HG03342 (cell line): Measurements from ENCODE around the gene POM121C.
"Not testable (repeated sequence)": the region's sequence is repeated elsewhere in the genome, so short reads cannot be mapped to it uniquely, and the experiment has no call there.

Experiments
- ATAC-seq: cut with Tn5 transposase; IDR thresholded peaks from one replicate; pipeline ENCODE4 v1.9.1; 2021; ENCODE audit warnings: mild to moderate bottlenecking, moderate library complexity; ENCODE audit not compliant: unreplicated experiment

POM121C gene

DNA sequence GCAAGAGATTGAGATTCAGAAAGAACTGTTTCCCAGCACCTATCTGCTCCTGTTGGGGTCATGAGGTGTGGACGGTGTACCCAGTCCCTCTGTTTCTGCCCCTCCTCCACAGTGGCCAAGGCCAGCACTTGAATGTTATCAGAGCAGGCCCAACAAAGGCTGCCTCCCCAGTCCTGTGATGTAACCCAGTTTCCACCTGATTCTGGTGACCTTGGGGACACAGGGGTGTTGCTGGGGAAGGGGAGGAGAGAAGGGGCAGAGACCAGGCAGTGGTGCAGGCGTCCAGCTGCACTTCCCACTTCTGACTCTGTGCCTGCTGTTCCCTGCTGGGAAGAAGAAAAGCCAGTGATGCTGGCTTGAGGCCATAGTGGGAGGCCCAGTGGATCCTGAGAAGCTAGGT is 88.2 kb downstream of the POM121C start:
- ATAC-seq = not testable (repeated sequence)

DNA sequence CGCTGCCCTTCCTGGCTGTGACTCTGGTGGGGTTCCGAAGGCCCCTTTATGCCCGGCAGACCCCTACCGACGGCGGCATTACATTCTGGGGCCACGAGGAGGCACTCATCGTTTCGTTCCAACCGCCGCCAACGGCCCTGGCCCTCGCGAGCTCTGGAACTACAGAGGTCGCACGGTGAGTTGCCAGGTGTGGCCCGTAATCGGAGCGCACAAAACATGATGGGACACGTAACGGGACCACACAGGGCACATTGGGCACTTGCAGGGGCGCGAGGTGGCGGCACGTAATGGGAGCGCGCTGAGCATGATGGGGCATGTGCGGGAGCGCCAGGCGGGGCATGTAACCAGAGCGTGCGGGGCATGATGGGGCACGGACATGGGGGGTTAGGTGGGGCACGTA is 90.8 kb downstream of the POM121C start, which contains the start of gene TRIM73:
TSS of gene TRIM73 (plus strand) at position 301 of the 400 bp plus-strand sequence. CDS start 3,305 bp downstream, outside the sequence.
- ATAC-seq = not testable (repeated sequence)

DNA sequence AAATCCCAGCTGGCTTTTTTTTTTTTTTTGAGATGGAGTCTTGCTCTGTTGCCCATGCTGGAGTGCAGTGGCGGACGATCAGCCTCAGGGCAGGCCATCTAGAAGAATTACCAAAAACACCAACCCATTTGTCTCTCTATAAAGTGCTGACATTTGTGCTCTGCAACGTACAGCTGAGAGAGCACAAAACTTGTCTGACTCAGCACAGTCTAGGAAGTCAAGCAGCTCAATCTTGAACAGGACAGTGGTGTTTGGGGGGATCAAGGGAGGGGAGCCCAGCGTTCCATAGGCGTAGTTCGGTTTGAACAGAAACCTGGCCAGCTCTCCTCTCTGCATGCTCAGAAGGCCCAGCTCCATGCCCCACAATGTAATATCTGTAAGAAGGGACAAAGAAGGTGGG is 92.9 kb downstream of the POM121C start:
- not testable (repeated sequence) for ATAC-seq

DNA sequence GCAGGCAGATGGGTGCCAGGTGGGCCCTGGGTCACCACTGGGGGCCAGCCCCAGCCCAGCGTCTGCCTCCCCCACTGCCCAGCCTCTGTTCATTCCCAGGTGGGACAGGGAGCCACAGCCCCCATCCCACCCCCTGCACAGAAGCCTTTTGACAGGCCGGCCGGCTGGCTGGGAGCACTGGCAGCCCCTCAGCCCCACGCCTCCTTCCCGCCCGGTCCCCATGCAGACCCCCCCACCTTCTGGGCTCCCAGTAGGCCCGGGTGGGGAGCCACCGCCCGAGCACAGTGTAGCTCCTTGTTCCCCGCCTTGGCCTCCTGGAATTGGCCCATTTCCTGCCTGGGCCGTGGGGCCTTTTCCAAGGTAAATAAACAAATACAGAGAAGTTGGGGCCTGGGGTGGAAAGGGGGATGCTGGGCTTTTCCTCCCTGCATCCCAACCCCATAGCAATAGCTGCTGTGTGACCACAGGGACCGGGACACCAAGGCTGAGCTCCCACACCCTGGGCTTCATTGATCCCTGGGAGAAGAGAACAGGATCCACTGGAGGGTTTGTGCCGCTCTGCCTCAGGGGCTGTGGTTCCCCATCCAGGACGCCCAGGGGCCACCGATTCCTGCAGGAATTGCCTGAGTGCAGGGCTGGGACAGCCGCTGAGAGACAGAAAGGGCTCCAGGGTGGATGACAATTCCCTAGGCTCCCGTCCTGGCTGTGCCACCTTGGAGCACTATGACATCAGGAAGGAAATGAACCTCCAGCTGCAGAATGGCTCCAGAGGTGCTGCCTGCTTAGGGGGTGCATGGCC is 111.4 kb downstream of the POM121C start:
- not testable (repeated sequence) for ATAC-seq

DNA sequence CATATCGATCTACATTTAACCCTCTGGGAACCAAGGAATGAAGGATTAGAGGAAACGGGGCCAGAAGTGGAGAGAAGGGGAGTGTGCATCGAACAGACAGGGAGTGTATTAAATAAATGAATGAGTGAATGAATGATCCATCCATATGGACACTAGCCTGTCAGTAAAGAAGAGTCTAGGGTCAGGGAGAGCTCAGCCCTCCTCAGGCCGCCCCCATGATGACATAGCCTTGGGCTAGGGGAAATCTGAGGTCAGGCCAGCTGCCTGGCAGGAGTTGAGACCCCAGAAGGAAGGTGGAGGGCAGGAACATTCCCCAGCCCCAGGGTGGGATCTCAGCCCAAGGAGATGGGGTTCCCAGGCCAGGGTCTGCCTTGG is 112.0 kb downstream of the POM121C start:
- ATAC-seq = not testable (repeated sequence)

DNA sequence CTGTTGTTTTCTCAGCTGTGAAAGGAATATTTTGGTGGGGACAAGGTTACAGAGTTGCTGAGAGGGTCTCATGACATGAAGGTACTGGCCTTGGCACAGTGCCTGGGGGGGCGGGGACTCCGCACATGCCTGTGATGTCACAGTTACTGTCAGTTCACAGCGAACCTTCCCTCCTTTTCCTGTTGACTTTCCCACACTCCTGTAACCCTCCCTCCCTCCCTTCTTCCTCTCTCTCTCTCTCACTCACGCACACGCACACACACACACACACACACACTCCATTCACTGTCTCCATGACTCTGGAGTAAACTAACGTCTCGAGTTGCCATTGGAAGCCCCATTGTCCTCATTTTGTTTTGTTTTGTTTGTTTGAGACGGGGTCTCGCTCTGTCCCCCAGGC is 118.8 kb downstream of the POM121C start:
- ATAC-seq = not testable (repeated sequence)
